BJ (cell line): Measurements from ENCODE around the gene GCSAM. TPM values are rescaled to one million over a fixed set of nuclear protein-coding genes. Genes with fewer than 3 reads are reported as not detected.
A peak's percentile ranks its signal among the peaks of the same experiment; 100 is the strongest.

Source experiments
- CTCF ChIA-PET: fragments of 350-600 bp; formaldehyde crosslinking; extraction: SDS; loops from one replicate; lab custom pipeline; 2021; ENCODE audit warnings: antibody characterized with exemption, inconsistent platforms; lab: Yijun Ruan, JAX
- POLR2A ChIA-PET: fragments of 300-600 bp; sonication (Branson Sonifier 250); formaldehyde crosslinking; extraction: SDS; loops from one replicate; lab custom pipeline; 2021; ENCODE audit warnings: antibody characterized with exemption; lab: Charles Lee
- DNase-seq: peaks from one replicate; pipeline ENCODE4 v3.0.0-alpha.2; 2011; ENCODE audit warnings: low read depth
- H3K27me3 ChIP-seq: 2 replicates; pipeline ENCODE4 v1.6.0; 2011; ENCODE audit warnings: low read length; ENCODE audit not compliant: control insufficient read depth, insufficient read depth
- H3K36me3 ChIP-seq: 2 replicates; pipeline ENCODE4 v1.5.1; 2011; ENCODE audit warnings: low read length; ENCODE audit not compliant: control insufficient read depth, insufficient read depth
- H3K4me3 ChIP-seq: 2 replicates; pipeline ENCODE4 v1.5.1; 2011; ENCODE audit warnings: low read depth, mild to moderate bottlenecking, control low read depth, low read length
- CTCF ChIP-seq: IDR thresholded peaks from 2 replicates; pipeline ENCODE4 v1.5.1; 2011; ENCODE audit warnings: low read depth, mild to moderate bottlenecking, control low read depth, inconsistent platforms, low read length, moderate library complexity; ENCODE audit not compliant: insufficient read depth
- polyA plus RNA-seq: library from polyadenylated mRNA; depleted of rRNA; stranded (reverse); fragments of >200 nt; gene quantifications from 2 replicates; pipeline ENCODE4 v1.2.3, GENCODE V29; 2011

GCSAM gene
- polyA plus RNA-seq, 1 experiment: not detected

DNA sequence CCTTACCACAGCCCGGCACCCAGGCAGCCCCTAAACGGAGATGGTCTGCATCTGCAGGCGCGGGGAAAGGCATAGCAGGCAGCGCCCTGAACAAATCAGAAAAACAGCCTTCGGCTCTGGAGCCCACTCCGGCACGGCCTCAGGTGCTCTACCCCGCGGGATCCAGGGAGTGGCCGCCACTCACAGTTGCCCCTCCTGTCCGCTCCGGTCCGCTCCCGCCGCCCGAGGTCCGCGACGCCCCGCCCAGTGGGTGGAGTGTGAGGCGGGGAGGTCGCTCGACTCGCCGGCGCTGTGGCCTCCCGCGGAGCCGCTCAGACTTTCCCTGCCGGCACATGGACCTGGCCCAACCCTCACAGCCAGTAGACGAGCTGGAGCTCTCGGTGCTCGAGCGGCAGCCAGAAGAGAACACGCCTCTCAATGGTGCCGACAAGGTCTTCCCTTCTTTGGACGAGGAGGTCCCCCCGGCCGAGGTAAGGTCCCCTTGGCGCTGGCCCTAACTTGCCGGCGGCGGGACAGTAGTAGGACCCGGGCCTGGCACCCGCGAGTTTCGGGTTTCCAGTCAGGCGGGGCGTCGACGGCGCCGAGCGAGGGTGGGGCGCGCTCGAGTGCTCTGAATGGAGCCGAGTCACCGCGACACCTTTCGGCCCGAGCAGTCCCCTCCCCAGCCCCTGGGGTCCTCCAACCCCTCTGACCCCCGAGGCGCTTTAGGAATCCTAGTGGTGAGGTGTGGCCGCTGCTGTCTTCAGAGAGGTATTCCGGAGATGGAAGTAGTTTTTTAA, 46.8 kb downstream of the GCSAM start, which contains the start of gene C3orf52:
TSS of gene C3orf52 (plus strand) at position 314 of the 779 bp plus-strand sequence. CDS start at position 333, 19 bp downstream.
- H3K4me3 ChIP-seq: peak within 1 kb of the TSS; percentile 56
- H3K27me3 ChIP-seq: no peaks in the 10 kb centered on the region
- ChIA-PET CTCF (interaction anchor here (0.6 to 0.9 kb wide), 2 partner anchors 12 to 73 kb away, joined by 3 to 4 read pairs; no protein-coding TSS in a partner anchor), POLR2A (interaction anchor here (0.6 kb wide), 1 partner anchor 56 kb away, joined by 3 read pairs; no protein-coding TSS in a partner anchor)
- TF ChIP-seq CTCF: peak; percentile 32; the same call in 1 of the 2 replicates
- H3K36me3 ChIP-seq: no peaks in the 10 kb centered on the region
- no peak for DNase-seq

DNA sequence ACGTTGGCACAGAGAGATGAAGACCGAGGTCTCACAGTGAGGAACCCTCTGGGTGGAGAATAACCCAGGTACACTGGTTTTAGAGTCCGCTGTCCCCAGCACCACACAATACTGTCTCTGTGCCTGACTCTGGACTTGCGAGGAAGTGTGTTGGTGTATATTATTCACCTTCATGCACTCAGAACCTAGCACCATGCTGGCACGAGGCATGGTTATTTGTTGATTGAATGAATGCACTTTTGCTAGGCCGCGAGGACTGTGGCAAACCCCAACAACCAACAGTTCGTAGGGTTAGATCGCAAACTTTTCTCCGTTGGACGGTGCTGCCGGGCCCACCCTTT, 47.3 kb downstream of the GCSAM start:
- ChIA-PET CTCF (interaction anchor here (0.9 kb wide), 1 partner anchor 73 kb away, joined by 3 read pairs; no protein-coding TSS in a partner anchor), POLR2A (no interaction called here)
- TF ChIP-seq CTCF: no peak
- Histone ChIP-seq H3K27me3 (no peaks in the 10 kb centered on the region), H3K4me3 (peak overlapping the region; percentile 56), H3K36me3 (no peaks in the 10 kb centered on the region)
- no peak for DNase-seq

DNA sequence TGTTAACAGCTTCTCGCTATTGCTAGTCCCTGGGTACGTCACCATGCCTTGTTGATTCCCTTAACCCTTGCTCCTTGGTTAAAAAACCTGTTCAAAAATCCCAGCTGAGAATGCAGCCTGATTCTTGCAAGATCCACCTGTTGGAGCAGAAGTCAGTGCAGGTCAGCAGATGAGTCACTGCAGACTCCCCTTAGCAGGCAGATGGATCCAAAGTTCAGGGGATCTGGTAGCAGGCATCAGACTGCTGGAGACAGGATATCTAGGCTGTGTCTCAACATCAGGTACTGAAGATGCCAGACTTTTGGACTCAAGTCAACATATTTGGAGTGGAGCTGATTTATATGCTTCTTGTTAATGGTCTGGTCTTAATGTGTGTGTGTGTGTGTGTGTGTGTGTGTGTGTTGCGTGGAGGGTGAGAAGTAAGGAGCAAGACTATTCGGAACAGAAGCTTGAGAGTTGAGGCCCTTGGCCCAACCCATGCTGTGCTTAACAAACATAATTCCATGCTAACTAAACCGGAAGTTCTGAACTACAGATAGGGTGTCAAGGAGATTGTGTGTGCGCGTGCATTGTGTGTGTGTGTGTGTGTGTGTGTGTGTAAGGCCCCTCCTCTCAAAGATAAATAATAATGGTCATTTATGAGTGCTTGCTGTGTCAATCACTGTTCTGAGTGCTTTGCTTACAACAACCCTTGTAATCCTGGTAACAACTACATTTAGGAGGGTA, 47.9 kb downstream of the GCSAM start:
- Histone ChIP-seq H3K4me3 (no peak overlapping the region), H3K36me3 (no peaks in the 10 kb centered on the region), H3K27me3 (no peaks in the 10 kb centered on the region)
- POLR2A ChIA-PET: no interaction called here
- CTCF ChIA-PET: no interaction called here
- TF ChIP-seq CTCF: no peak
- DNase-seq: no peak

DNA sequence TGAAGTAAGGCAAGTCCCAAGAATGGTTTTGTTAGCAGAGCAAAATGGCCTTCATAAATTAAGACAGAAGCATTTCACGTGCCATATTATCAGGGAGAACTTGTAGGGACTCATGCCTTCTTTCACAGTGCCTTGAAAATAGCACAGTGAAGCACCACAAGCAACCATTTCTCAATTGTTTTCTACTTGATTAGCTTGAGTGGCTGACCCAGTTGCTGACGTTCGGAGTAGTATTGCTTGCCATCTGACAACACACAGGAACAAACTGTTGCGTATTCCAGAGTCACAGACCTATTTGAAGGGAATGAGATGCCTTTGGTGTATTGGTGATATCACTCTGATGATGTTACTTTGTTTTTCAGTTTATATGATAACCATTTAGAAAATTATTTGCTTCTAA, 49.8 kb downstream of the GCSAM start:
- Histone ChIP-seq H3K4me3 (no peak overlapping the region), H3K27me3 (no peaks in the 10 kb centered on the region), H3K36me3 (no peaks in the 10 kb centered on the region)
- TF ChIP-seq CTCF: no peak
- DNase-seq: no peak
- ChIA-PET POLR2A (no interaction called here), CTCF (no interaction called here)
